Measurements from ENCODE around the gene ANKDD1A.

Gene ANKDD1A

GRCh38 chr15:64969401-64969800 lies 57.7 kb downstream of the ANKDD1A start:
- no peak for DNase-seq (ENCODE audit: low spot score)

DNA sequence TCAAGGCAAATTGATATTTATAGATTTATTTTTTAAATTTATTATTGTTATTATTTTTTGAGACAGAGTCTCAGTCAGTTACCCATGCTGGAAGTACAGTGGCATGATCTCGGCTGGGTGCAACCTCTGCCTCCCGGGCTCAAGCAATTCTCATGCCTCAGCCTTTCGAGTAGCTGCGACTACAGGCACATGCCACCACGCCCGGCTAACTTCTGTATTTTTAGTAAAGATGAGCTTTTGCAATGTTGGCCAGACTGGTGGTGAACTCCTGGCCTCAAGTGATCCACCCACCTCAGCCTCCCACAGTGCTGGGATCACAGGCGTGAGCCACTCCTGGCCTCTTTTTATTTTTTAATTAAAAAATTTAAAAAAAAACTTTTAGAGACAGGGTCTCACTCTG lies 59.0 kb downstream of the ANKDD1A start:
- DNase-seq (ENCODE audit: low spot score) = no peak

DNA sequence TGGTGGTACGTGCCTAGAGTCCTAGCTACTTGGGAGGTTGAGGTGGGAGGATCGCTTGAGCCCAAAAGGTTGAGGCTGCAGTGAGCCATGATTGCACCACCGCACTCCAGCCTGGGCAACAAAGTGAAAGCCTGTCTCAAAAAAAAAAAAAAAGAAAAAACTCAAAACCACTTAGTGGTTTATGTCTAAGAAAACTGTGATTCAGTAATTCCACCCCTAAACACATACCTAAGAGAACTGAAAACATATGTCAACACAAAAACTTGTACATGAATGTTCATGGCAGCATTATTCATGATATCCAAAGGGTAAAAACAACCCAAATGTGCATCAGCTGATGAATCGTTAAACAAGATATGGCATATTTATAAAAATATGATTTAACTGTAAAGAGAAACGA lies 63.7 kb downstream of the ANKDD1A start:
- DNase-seq (ENCODE audit: low spot score) = no peak

GRCh38 chr15:64979252-64979710 lies 67.6 kb downstream of the ANKDD1A start:
- DNase-seq (ENCODE audit: low spot score) = no peak

- DNase-seq (ENCODE audit: low spot score) = no peak
These were observed 70.2 kb downstream of the ANKDD1A start for GRCh38 chr15:64981812-64982431.

DNA sequence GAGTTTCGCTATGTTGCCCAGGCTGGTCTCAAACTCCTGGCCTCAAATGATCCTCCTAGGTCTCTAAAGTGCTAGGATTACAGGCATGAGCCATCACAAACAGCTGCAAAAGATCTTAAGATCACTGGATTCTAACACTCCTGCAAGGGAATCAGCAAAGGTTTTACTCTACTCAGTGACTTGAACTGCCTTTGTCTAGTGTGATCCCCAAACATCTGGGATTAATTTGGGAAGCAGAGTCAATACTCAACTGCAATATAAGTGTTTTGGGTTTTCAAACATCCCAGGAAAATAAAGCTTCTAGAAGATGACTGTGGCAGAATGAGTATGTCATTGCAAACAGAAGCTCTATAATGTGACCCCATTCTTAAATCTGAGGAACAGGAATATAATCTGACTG lies 70.8 kb downstream of the ANKDD1A start:
- no peak for DNase-seq (ENCODE audit: low spot score)

DNA sequence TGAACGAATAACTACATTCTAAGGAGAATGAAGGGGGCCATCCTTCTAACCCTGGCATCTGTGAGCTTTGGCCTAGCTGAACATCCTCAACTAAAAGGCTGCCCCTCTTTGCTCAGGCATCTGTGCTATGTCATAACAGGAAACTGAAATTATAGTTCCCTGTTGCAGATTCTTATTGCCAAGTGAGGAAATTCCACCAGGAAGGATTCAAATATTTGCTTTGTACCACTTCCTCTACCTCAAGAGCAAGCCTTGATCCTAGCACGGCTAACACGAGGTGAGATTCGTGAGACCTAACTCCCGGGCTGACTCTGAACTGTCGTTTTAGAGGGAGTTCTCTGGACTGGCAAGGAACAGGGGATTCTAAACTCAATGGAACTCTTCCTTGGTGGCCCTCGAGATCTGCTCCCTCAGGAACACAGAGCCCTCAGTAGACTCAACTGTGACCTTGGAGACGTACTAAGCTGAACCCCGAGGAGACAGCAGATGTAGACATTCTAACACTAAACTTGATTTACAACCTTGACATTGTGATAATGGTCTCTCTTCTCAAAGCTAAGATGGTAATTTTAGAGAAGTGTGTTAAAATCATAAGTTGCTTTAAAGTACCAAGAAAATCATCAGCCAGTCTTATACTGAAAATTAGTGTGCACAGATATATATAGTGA lies 73.8 kb downstream of the ANKDD1A start:
- no peak for DNase-seq (ENCODE audit: low spot score)

GRCh38 chr15:64987136-64987535 lies 75.4 kb downstream of the ANKDD1A start:
- no peak for DNase-seq (ENCODE audit: low spot score)

GRCh38 chr15:64989416-64990167 lies 77.9 kb downstream of the ANKDD1A start, which contains the start of gene SPG21:
TSS of gene SPG21 (minus strand) at chr15:64989914. CDS start at chr15:64983569, 6,345 bp downstream.
- DNase-seq (ENCODE audit: low spot score) = peak; percentile 91

DNA sequence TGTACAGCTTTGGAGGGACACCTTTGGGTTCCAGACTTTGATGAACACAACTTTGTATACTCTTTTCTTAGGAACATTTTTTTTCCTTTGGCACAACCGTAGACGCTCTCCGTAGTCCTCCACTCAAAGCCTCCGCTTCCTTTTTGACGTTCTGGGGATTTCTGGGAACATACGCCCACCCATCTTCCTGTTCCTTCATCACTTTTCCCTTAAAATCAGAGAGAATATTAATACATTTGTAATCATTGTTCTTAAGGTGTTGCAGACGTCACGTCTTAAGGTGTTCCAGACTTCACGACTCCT lies 78.4 kb downstream of the ANKDD1A start:
- no peak for DNase-seq (ENCODE audit: low spot score)

GRCh38 chr15:64991536-64992135 lies 79.9 kb downstream of the ANKDD1A start:
- DNase-seq (ENCODE audit: low spot score) = no peak

GRCh38 chr15:64993290-64993689 lies 81.6 kb downstream of the ANKDD1A start:
- DNase-seq (ENCODE audit: low spot score) = no peak

- DNase-seq (ENCODE audit: low spot score) = no peak
These were observed 85.4 kb downstream of the ANKDD1A start for GRCh38 chr15:64997066-64997465.

DNA sequence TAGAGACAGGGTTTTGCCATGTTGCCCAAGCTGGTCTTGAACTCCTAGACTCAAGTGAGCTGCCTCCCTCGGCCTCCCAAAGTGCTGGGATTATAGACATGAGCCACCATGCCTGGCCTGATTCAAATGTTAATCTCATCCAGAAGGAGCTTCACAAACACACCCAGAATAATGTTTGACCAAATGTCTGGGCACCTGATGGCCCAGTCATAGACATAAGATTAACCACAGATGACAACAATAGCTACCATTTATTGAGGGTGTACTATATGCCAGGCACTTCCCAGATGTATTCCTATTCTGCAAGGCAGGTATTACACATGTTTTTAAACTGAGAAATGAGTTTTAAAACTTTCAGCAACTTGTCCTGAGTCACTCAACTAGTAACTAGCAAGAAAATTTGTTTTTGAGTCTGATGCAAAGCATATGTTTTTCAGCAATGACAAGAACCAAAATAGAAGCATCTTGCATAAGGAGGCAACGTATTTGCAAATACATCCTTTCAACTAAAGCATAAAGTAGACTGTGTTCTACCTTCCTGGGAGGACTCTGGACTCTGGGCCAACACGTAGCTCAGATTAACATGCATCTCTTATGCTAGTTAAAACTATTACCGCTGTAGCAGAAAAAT lies 86.2 kb downstream of the ANKDD1A start:
- DNase-seq (ENCODE audit: low spot score) = no peak

- no peak for DNase-seq (ENCODE audit: low spot score)
These were observed 93.3 kb downstream of the ANKDD1A start for GRCh38 chr15:65004993-65005392.

DNA sequence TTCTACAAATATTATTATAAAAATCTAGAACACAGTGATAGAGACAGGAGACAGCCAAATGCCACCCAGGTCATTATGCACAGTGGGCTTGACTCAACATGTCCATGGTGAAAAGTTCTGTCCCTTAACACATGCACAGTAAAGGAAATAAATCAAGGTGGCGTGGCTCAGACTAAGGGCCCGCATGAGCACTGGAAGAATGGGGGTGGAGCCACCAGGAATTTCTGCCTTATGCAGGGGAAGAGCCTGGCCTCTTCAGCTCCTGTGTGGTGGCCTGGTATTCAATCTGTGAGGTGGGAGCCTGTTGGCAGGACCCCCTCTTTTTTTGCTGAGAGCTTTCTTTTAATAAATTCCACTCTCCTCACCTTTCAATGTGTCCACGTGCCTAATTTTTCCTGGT lies 95.2 kb downstream of the ANKDD1A start:
- no peak for DNase-seq (ENCODE audit: low spot score)
